Measurements from ENCODE around the gene FNDC1.

- TF ChIP-seq CTCF (conservative IDR thresholded peaks at IDR 0.05 in 1 of 2, IDR thresholded peaks at IDR 0.05 in 1 of 2; ENCODE audit: low read depth in 1 of 2, low read length in 2 of 2) (no peak), EZH2 (IDR thresholded peaks at IDR 0.05; ENCODE audit: low read length, missing control alignments) (no peak)
These were observed 12.7 kb downstream of the FNDC1 start for GRCh38 chr6:159181914-159182313.
